Activated T-cell treated with anti-CD3 and anti-CD28 coated beads for 4 hours (primary cell): Measurements from ENCODE around the gene NR5A1.

Source experiments
- DNase-seq: peaks from one replicate; pipeline ENCODE4 v3.0.0-alpha.2; 2020

NR5A1 gene

GRCh38 chr9:124479371-124479770 lies 27.8 kb downstream of the NR5A1 start:
- DNase-seq: no peak

- DNase-seq: no peak
Measured at GRCh38 chr9:124478354-124478753, 28.8 kb downstream of the NR5A1 start.

GRCh38 chr9:124477648-124478285 lies 29.4 kb downstream of the NR5A1 start:
- DNase-seq: no peak

GRCh38 chr9:124477211-124477647 lies 30.0 kb downstream of the NR5A1 start:
- DNase-seq: no peak

GRCh38 chr9:124475868-124476690 lies 31.1 kb downstream of the NR5A1 start:
- DNase-seq: no peak

GRCh38 chr9:124475158-124475867 lies 31.9 kb downstream of the NR5A1 start:
- no peak for DNase-seq

GRCh38 chr9:124474151-124474550 lies 33.0 kb downstream of the NR5A1 start:
- no peak for DNase-seq

- DNase-seq: no peak
Measured at GRCh38 chr9:124473310-124473709, 33.9 kb downstream of the NR5A1 start.

GRCh38 chr9:124472770-124473169 lies 34.4 kb downstream of the NR5A1 start:
- no peak for DNase-seq

GRCh38 chr9:124471761-124472160 lies 35.4 kb downstream of the NR5A1 start:
- DNase-seq: no peak

- DNase-seq: no peak
Measured at GRCh38 chr9:124470726-124471125, 36.5 kb downstream of the NR5A1 start.

- DNase-seq: no peak
Measured at GRCh38 chr9:124470306-124470705, 36.9 kb downstream of the NR5A1 start.

GRCh38 chr9:124469011-124469832 lies 38.0 kb downstream of the NR5A1 start:
- DNase-seq: no peak

- no peak for DNase-seq
Measured at GRCh38 chr9:124468061-124468740, 39.0 kb downstream of the NR5A1 start.

- DNase-seq: no peak
Measured at GRCh38 chr9:124467410-124468060, 39.7 kb downstream of the NR5A1 start.

GRCh38 chr9:124465736-124466135 lies 41.5 kb downstream of the NR5A1 start:
- no peak for DNase-seq

- no peak for DNase-seq
Measured at GRCh38 chr9:124462739-124463138, 44.5 kb downstream of the NR5A1 start.

- DNase-seq: no peak
Measured at GRCh38 chr9:124458441-124458840, 48.8 kb downstream of the NR5A1 start.

GRCh38 chr9:124457887-124458431 lies 49.2 kb downstream of the NR5A1 start:
- DNase-seq: no peak

GRCh38 chr9:124457079-124457886 lies 49.9 kb downstream of the NR5A1 start:
- no peak for DNase-seq
